ENCODE measurements around the gene DUSP14.
"Not testable (repeated sequence)": the region's sequence is repeated elsewhere in the genome, so short reads cannot be mapped to it uniquely, and the experiment has no call there.

DUSP14 gene

GRCh38 chr17:37489197-37490001, at the start of gene DUSP14:
Gene DUSP14, plus strand, starts transcription at chr17:37489891. Its CDS starts 22,382 bp downstream, at chr17:37512273.
- DNase-seq = peak; percentile 77 to 78

- DNase-seq = no peak
These were observed 49.3 kb upstream of the DUSP14 start for GRCh38 chr17:37440424-37440823.

- not testable (repeated sequence) for DNase-seq
These were observed 48.2 kb upstream of the DUSP14 start for GRCh38 chr17:37441369-37442014.

GRCh38 chr17:37446027-37446426, 43.7 kb upstream of the DUSP14 start:
- no peak for DNase-seq

- DNase-seq = no peak
These were observed 42.0 kb upstream of the DUSP14 start for GRCh38 chr17:37447641-37448040.

GRCh38 chr17:37450112-37450511, 39.6 kb upstream of the DUSP14 start:
- DNase-seq = no peak

GRCh38 chr17:37457801-37458200, 31.9 kb upstream of the DUSP14 start:
- DNase-seq = not testable (repeated sequence)

- DNase-seq = no peak
These were observed 30.9 kb upstream of the DUSP14 start for GRCh38 chr17:37458805-37459204.

GRCh38 chr17:37461668-37462067, 28.0 kb upstream of the DUSP14 start:
- DNase-seq = no peak

GRCh38 chr17:37462492-37462891, 27.2 kb upstream of the DUSP14 start:
- DNase-seq = no peak

GRCh38 chr17:37463039-37463438, 26.7 kb upstream of the DUSP14 start:
- DNase-seq = no peak

- DNase-seq = no peak
These were observed 24.5 kb upstream of the DUSP14 start for GRCh38 chr17:37465069-37465616.

- no peak for DNase-seq
These were observed 23.2 kb upstream of the DUSP14 start for GRCh38 chr17:37466471-37466870.

GRCh38 chr17:37470181-37470580, 19.5 kb upstream of the DUSP14 start:
- no peak for DNase-seq

- no peak for DNase-seq
These were observed 13.8 kb upstream of the DUSP14 start for GRCh38 chr17:37475731-37476420.

- no peak for DNase-seq
These were observed 13.1 kb upstream of the DUSP14 start for GRCh38 chr17:37476431-37477120.

GRCh38 chr17:37478187-37478586, 11.5 kb upstream of the DUSP14 start:
- DNase-seq = no peak

GRCh38 chr17:37479025-37479424, 10.7 kb upstream of the DUSP14 start:
- DNase-seq = no peak

- no peak for DNase-seq
These were observed 9.3 kb upstream of the DUSP14 start for GRCh38 chr17:37480427-37480826.

- DNase-seq = no peak
These were observed 8.6 kb upstream of the DUSP14 start for GRCh38 chr17:37481001-37481665.

GRCh38 chr17:37483311-37484039, 6.2 kb upstream of the DUSP14 start:
- DNase-seq = no peak
